ENCODE results near the gene CELSR1.
A peak's percentile ranks its signal among the peaks of the same experiment; 100 is the strongest.

Gene CELSR1

GRCh38 chr22:46357711-46358520 is 179.5 kb downstream of the CELSR1 start:
- DNase-seq = no peak

GRCh38 chr22:46356496-46357480 is 180.6 kb downstream of the CELSR1 start:
- no peak for DNase-seq

GRCh38 chr22:46355996-46356471 is 181.4 kb downstream of the CELSR1 start:
- no peak for DNase-seq

GRCh38 chr22:46355369-46355995 is 181.9 kb downstream of the CELSR1 start:
- peak; percentile 63 for DNase-seq

- DNase-seq = no peak
These were observed 182.5 kb downstream of the CELSR1 start for GRCh38 chr22:46354993-46355305.

- no peak for DNase-seq
These were observed 183.0 kb downstream of the CELSR1 start for GRCh38 chr22:46354176-46354992.

- no peak for DNase-seq
These were observed 183.8 kb downstream of the CELSR1 start for GRCh38 chr22:46353483-46354105.

- DNase-seq = peak; percentile 19
These were observed 184.6 kb downstream of the CELSR1 start for GRCh38 chr22:46352691-46353386.

GRCh38 chr22:46352276-46352675 is 185.1 kb downstream of the CELSR1 start:
- DNase-seq = no peak

- DNase-seq = no peak
These were observed 185.7 kb downstream of the CELSR1 start for GRCh38 chr22:46351767-46352166.

- no peak for DNase-seq
These were observed 186.2 kb downstream of the CELSR1 start for GRCh38 chr22:46351131-46351735.

GRCh38 chr22:46350646-46351045 is 186.8 kb downstream of the CELSR1 start:
- DNase-seq = no peak

GRCh38 chr22:46350121-46350520 is 187.3 kb downstream of the CELSR1 start:
- no peak for DNase-seq

- no peak for DNase-seq
These were observed 187.7 kb downstream of the CELSR1 start for GRCh38 chr22:46349681-46350080.

- no peak for DNase-seq
These were observed 188.2 kb downstream of the CELSR1 start for GRCh38 chr22:46349238-46349637.

GRCh38 chr22:46348099-46348695 is 189.2 kb downstream of the CELSR1 start:
- no peak for DNase-seq

- DNase-seq = no peak
These were observed 189.8 kb downstream of the CELSR1 start for GRCh38 chr22:46347646-46348045.

GRCh38 chr22:46346680-46347405 is 190.6 kb downstream of the CELSR1 start:
- no peak for DNase-seq

- no peak for DNase-seq
These were observed 196.7 kb downstream of the CELSR1 start for GRCh38 chr22:46340676-46341075.

GRCh38 chr22:46339956-46340355 is 197.5 kb downstream of the CELSR1 start:
- DNase-seq = no peak

Data from activated CD4-positive, alpha-beta T cell treated with anti-CD3 and anti-CD28 coated beads, Interleukin-10, Interleukin-2, amounts not matched to agents 100 ng/mL and 50 ng/mL, durations not matched to agents 16 hours and 8 hours (primary cell).